ENCODE measurements around the gene RAB30.
"Not testable (repeated sequence)": the region's sequence is repeated elsewhere in the genome, so short reads cannot be mapped to it uniquely, and the experiment has no call there.

RAB30 gene

DNA sequence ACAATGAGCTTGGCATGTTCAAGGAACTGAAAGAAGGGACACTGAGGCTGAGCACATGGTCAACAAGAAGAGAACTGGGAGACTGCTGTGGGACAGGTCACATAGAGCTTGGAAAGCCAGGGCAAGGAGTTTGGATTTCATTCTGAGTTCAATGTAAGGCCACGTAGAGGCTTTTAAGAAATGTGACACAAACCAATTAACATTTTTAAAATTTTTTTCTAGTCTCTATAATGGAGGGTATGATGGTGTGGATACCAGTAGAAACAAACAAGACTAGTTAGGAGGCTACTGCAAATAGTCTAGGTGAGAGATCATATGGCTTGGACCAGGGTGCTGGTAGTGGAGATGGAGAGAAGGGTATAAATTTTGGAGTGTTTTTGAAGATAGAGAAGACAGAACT is 56.7 kb downstream of the RAB30 start:
- TF ChIP-seq, protein P1, sequence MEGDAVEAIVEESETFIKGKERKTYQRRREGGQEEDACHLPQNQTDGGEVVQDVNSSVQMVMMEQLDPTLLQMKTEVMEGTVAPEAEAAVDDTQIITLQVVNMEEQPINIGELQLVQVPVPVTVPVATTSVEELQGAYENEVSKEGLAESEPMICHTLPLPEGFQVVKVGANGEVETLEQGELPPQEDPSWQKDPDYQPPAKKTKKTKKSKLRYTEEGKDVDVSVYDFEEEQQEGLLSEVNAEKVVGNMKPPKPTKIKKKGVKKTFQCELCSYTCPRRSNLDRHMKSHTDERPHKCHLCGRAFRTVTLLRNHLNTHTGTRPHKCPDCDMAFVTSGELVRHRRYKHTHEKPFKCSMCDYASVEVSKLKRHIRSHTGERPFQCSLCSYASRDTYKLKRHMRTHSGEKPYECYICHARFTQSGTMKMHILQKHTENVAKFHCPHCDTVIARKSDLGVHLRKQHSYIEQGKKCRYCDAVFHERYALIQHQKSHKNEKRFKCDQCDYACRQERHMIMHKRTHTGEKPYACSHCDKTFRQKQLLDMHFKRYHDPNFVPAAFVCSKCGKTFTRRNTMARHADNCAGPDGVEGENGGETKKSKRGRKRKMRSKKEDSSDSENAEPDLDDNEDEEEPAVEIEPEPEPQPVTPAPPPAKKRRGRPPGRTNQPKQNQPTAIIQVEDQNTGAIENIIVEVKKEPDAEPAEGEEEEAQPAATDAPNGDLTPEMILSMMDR (IDR thresholded peaks at IDR 0.05; ENCODE audit: low read depth, low read length): no peak
- no peak for DNase-seq (ENCODE audit: extremely low read depth, low read depth)

DNA sequence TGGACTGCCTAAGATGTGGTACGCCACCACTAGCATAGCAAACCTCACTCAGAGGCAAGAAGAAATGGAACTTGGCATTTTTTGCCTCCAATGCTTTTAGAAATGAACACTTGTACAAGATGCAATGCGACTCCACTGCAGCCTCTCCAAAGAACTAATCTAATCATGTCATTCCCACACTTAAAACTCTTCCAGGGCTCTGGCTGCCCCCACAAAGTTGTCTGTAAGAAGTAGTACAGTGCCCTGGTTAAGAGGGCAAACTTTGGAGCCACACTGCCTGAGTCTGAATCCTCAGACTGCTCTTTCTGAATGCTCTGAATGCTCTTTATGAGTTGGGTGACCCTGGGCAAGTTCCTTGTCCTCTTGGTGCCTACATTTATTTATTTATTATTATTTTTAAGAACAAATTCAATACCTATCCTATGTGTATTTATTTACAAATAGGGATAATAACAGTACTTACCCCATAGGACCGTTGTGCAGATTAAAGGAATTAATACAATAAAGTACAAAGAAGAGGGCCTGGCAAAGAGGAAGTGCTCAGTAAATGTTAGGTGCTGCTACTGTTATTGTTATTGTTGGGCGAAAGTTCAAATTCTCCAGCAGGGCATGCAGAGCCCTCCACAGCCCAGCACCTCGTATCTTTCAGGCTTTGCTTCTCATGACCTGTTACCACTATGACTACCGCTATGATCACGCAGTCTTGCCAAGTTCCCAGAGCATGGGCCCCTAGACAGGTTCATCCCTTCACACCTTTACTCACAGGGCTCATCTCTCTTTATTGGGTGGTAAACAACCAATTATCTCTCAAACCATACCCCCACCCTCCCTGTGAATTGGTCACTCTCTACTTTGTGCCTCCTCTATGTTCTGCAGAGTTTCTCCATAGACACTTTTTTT is 59.3 kb downstream of the RAB30 start:
- no peak for DNase-seq (ENCODE audit: extremely low read depth, low read depth)
- TF ChIP-seq, protein P1 (IDR thresholded peaks at IDR 0.05; ENCODE audit: low read depth, low read length): no peak

GRCh38 chr11:83011333-83012167 is 60.1 kb downstream of the RAB30 start:
- DNase-seq (ENCODE audit: extremely low read depth, low read depth): no peak
- TF ChIP-seq, protein P1 (IDR thresholded peaks at IDR 0.05; ENCODE audit: low read depth, low read length): no peak

- TF ChIP-seq, protein P1 (IDR thresholded peaks at IDR 0.05; ENCODE audit: low read depth, low read length): no peak
- no peak for DNase-seq (ENCODE audit: extremely low read depth, low read depth)
Measured at GRCh38 chr11:83009999-83010398, 61.7 kb downstream of the RAB30 start.

- not testable (repeated sequence) for DNase-seq (ENCODE audit: extremely low read depth, low read depth)
Measured at GRCh38 chr11:83009136-83009535, 62.6 kb downstream of the RAB30 start.

DNA sequence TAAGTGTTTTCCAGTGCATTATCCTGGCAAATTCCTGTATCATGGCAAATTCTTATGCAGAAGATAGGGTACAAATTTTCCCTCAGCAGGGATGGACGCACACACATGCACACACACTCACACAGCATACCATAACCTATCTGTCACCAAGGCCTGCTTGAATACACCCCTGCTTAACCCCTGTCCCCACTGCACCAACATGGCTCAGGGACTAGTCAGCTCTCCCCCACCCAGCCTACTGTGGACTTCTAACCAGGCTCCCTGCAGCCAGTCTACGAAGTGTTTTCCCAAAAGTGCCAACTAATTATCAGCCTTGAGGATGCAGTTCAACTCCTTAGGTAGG is 63.1 kb downstream of the RAB30 start:
- no peak for DNase-seq (ENCODE audit: extremely low read depth, low read depth)
- TF ChIP-seq, protein P1 (IDR thresholded peaks at IDR 0.05; ENCODE audit: low read depth, low read length): no peak

- TF ChIP-seq, protein P1 (IDR thresholded peaks at IDR 0.05; ENCODE audit: low read depth, low read length): no peak
- no peak for DNase-seq (ENCODE audit: extremely low read depth, low read depth)
Measured at GRCh38 chr11:83007909-83008580, 63.7 kb downstream of the RAB30 start.
